ENCODE data around the gene BRME1. TPM values are rescaled to one million over a fixed set of nuclear protein-coding genes. Genes with fewer than 3 reads are reported as not detected.

BRME1 gene
- polyA plus RNA-seq, 2 of the 4 experiments (the other 2 are of a cell fraction) = 0.12 to 1.2 TPM

GRCh38 chr19:13842291-13843103, 63.4 kb downstream of the BRME1 start (continued):
- TF ChIP-seq FOSL2 (IDR thresholded peaks at IDR 0.05) (no peak), FOSL2 (CRISPR knock-in tag; IDR thresholded peaks at IDR 0.05) (no peak), ZFP36 (IDR thresholded peaks at IDR 0.05; ENCODE audit: borderline replicate concordance, partially characterized antibody) (no peak), FOXS1 (CRISPR knock-in tag; IDR thresholded peaks at IDR 0.05) (no peak), MAZ (IDR thresholded peaks at IDR 0.05; ENCODE audit: borderline replicate concordance, low read depth, low read length) (no peak), NR3C1 (IDR thresholded peaks at IDR 0.05) (no peak), HOXB13 (CRISPR knock-in tag; IDR thresholded peaks at IDR 0.05; ENCODE audit: low read depth) (no peak), PBX3 (IDR thresholded peaks at IDR 0.05) (0 out of 2 replicates have a peak, but pooled peaks have one; percentile 19), BHLHE40 (IDR thresholded peaks at IDR 0.05; ENCODE audit: low read depth, low read length) (no peak), ZC3H11A (IDR thresholded peaks at IDR 0.05) (no peak), E2F6 (IDR thresholded peaks at IDR 0.05; ENCODE audit: borderline replicate concordance, low read depth) (no peak), RCOR1 (IDR thresholded peaks at IDR 0.05; ENCODE audit: low read depth, low read length) (no peak), CBX2 (IDR thresholded peaks at IDR 0.05; ENCODE audit: borderline replicate concordance, low read depth) (no peak), MYC (IDR thresholded peaks at IDR 0.05; ENCODE audit: borderline replicate concordance, low read length) (no peak), TP53 (CRISPR knock-in tag; IDR thresholded peaks at IDR 0.05) (peak; percentile 89), EHF (CRISPR knock-in tag; IDR thresholded peaks at IDR 0.05) (no peak), BCL3 (IDR thresholded peaks at IDR 0.05) (peak; percentile 99)
- TF ChIP-seq, protein P1, sequence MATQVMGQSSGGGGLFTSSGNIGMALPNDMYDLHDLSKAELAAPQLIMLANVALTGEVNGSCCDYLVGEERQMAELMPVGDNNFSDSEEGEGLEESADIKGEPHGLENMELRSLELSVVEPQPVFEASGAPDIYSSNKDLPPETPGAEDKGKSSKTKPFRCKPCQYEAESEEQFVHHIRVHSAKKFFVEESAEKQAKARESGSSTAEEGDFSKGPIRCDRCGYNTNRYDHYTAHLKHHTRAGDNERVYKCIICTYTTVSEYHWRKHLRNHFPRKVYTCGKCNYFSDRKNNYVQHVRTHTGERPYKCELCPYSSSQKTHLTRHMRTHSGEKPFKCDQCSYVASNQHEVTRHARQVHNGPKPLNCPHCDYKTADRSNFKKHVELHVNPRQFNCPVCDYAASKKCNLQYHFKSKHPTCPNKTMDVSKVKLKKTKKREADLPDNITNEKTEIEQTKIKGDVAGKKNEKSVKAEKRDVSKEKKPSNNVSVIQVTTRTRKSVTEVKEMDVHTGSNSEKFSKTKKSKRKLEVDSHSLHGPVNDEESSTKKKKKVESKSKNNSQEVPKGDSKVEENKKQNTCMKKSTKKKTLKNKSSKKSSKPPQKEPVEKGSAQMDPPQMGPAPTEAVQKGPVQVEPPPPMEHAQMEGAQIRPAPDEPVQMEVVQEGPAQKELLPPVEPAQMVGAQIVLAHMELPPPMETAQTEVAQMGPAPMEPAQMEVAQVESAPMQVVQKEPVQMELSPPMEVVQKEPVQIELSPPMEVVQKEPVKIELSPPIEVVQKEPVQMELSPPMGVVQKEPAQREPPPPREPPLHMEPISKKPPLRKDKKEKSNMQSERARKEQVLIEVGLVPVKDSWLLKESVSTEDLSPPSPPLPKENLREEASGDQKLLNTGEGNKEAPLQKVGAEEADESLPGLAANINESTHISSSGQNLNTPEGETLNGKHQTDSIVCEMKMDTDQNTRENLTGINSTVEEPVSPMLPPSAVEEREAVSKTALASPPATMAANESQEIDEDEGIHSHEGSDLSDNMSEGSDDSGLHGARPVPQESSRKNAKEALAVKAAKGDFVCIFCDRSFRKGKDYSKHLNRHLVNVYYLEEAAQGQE (IDR thresholded peaks at IDR 0.05) = no peak
- TF ChIP-seq, protein P2, sequence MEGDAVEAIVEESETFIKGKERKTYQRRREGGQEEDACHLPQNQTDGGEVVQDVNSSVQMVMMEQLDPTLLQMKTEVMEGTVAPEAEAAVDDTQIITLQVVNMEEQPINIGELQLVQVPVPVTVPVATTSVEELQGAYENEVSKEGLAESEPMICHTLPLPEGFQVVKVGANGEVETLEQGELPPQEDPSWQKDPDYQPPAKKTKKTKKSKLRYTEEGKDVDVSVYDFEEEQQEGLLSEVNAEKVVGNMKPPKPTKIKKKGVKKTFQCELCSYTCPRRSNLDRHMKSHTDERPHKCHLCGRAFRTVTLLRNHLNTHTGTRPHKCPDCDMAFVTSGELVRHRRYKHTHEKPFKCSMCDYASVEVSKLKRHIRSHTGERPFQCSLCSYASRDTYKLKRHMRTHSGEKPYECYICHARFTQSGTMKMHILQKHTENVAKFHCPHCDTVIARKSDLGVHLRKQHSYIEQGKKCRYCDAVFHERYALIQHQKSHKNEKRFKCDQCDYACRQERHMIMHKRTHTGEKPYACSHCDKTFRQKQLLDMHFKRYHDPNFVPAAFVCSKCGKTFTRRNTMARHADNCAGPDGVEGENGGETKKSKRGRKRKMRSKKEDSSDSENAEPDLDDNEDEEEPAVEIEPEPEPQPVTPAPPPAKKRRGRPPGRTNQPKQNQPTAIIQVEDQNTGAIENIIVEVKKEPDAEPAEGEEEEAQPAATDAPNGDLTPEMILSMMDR (IDR thresholded peaks at IDR 0.05) = no peak

Measured in A549 (cell line).